ENCODE results near the gene MTO1.

DNA sequence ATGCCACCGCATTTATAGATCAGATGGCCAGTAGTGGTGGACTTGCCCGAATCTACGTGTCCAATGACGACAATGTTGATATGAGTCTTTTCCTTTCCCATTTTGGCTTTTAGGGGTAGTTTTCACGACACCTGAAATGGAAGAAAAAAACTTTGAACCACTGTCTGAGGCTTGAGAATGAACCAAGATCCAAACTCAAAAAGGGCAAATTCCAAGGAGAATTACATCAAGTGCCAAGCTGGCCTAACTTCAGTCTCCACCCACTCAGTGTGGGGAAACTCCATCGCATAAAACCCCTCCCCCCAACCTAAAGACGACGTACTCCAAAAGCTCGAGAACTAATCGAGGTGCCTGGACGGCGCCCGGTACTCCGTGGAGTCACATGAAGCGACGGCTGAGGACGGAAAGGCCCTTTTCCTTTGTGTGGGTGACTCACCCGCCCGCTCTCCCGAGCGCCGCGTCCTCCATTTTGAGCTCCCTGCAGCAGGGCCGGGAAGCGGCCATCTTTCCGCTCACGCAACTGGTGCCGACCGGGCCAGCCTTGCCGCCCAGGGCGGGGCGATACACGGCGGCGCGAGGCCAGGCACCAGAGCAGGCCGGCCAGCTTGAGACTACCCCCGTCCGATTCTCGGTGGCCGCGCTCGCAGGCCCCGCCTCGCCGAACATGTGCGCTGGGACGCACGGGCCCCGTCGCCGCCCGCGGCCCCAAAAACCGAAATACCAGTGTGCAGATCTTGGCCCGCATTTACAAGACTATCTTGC, 58.6 kb downstream of the MTO1 start:
- TF ChIP-seq, protein P1, sequence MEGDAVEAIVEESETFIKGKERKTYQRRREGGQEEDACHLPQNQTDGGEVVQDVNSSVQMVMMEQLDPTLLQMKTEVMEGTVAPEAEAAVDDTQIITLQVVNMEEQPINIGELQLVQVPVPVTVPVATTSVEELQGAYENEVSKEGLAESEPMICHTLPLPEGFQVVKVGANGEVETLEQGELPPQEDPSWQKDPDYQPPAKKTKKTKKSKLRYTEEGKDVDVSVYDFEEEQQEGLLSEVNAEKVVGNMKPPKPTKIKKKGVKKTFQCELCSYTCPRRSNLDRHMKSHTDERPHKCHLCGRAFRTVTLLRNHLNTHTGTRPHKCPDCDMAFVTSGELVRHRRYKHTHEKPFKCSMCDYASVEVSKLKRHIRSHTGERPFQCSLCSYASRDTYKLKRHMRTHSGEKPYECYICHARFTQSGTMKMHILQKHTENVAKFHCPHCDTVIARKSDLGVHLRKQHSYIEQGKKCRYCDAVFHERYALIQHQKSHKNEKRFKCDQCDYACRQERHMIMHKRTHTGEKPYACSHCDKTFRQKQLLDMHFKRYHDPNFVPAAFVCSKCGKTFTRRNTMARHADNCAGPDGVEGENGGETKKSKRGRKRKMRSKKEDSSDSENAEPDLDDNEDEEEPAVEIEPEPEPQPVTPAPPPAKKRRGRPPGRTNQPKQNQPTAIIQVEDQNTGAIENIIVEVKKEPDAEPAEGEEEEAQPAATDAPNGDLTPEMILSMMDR (IDR thresholded peaks at IDR 0.05; ENCODE audit: poor library complexity) = no peak
- no peak for TF ChIP-seq EZH2 (IDR thresholded peaks at IDR 0.05; ENCODE audit: borderline replicate concordance)

Data from hepatocyte (in vitro differentiated cells).